NK-92 treated with Interleukin-12 subunit alpha and Interleukin-12 subunit beta, amount 100 ng/mL, for 24 hours (cell line): ENCODE results near the gene MRPL49.
"Not testable (repeated sequence)": the region's sequence is repeated elsewhere in the genome, so short reads cannot be mapped to it uniquely, and the experiment has no call there.

ENCODE experiments used
- DNase-seq: peaks from one replicate; lab custom pipeline; 2025; lab: John Stamatoyannopoulos, UW

Gene MRPL49

DNA sequence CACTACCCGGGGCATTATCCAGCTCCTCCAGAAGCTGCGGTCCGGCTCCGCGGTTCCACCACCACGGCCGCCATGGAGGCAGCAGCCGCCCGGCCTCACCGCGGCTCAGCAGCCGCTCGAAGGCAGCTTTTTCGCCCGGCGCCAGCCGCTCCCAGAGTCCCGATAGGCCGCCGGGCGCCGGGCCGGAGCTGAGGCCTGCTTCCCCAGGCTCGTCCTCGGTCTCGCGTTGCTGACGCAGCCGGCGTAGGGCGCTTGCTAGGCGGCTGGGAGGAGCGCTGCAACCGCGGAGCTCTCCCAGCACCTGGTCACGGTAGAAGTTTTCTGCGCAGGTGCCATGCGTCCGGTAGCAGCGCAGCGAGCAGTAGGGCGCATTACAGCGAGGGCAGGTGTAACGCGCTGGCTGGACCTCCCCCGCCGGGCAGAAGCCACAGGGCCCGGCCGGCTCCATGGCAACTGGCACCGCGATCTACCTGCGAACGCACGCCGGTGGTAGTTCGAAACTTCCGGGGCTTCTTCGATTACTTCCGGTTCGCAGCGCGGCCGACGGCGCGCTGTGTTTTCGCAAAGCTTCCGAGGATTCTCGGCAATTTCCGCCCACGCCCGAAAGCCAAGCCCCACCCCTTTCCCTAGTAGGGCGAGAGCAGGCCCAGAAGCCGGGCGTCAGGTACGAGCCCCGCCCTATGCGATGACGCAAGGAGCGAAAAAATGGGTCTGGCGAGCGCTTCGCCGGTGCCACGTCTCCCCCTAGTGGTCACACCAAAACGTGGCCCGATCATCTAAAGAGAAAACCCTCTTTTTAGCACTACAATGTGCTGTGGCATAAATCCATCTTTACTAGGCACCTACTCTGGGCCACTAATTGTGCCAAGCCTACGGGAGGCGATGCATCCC, 4.7 kb upstream of the MRPL49 start, which contains the start of gene ZNHIT2:
ZNHIT2 (minus strand) TSS at position 496 of the 891 bp plus-strand sequence; CDS start at position 448, 48 bp downstream.
- peak; percentile 99 for DNase-seq

DNA sequence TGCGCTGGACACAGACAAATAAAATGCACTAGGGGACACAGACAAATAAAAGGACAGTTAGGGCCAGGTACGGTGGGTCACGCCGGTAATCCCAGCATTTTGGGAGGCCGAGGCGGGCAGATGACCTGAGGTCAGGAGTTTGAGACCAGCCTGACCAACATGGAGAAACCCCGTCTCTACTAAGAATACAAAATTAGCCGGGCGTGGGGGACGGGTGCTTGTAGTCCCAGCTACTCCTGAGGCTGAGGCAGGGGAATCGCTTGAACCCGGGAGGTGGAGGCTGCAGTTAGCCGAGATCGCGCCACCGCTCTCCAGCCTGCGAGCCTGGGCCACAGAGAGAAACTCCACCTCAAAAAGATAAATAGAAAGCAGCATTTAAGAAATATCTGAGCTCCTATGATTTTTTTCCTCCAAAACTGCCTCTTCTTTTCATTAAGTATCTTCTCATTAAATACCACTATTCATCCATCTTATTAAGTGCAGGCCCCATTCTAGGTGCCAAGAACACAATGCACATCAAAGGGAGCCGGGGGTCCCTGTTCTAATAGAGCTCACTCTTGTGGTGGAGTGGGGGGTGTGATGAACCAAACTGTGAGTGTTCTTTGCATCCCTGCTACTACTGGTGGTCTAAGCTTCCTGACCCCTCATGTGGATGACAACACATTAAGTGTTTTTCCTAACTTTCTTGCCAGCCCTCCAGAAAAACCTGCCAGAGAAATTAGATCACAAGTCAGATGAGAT, 3.9 kb upstream of the MRPL49 start:
- no peak for DNase-seq

DNA sequence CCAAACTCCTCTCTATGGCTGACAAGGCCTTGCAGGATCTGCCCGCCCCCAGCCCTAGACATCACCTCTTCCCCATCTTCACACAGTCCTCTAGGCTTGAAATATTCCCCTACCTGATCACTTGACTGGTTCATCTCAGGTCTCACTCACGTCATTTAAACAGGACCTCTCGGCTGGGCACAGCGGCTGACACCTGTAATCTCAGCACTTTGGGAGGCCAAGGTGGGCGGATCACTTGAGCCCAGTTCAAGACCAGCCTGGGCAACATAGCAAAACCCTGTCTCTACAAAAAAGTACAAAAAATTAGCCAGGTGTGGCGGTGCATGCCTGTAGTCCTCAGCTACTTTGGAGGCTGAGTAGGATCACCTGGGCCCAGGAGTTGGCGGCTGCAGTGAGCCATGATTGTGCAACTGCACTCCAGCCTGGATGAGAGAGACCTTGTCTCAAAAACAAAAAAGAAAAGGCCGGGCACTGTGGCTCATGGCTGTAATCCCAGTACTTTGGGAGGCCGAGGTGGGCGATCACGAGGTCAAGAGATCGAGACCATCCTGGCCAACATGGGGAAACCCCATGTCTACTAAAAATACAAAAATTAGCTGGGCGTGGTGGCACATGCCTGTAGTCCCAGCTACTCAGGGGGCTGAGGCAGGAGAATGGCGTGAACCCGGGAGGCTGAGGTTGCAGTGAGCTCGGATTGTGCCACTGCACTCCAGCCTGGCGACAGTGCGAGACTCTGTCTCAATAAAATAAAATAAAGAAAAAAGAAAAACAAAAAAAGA, 3.0 kb upstream of the MRPL49 start:
- not testable (repeated sequence) for DNase-seq

DNA sequence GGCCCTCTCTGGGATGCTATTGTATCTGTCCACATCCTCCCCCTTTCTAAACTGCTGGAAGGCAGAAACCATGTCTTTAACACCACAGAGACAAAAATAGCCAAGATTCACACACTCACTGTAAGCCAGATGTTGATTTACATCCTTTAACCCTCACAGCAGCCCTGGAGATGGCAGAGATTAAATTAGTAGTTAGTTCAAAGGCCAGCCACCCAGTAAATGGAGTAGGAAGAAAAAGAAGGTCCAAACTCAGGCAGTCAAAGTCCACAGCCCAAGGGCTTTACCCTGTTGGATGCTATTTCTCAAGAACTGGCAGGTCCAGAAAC, 2.5 kb upstream of the MRPL49 start:
- DNase-seq = no peak

DNA sequence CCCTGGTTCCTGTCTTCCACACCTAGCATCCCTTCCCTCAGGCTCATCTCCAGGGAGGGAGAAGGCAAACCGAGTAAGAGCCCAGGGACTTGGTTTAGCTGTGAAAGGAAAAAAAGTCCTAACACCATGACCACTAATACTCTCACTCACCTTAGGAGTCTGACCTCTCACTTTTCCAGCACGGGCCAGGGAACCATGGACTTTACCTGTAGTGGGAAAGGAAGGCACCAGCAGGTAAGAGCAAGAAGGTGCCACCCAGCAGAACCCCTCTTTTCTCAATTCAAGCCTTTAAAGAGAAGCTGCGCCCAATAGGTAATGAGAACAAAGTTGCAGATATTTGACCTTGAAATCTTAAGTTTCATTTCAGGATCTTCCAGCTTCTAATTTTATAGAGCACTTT, 1.3 kb upstream of the MRPL49 start:
- DNase-seq = no peak

DNA sequence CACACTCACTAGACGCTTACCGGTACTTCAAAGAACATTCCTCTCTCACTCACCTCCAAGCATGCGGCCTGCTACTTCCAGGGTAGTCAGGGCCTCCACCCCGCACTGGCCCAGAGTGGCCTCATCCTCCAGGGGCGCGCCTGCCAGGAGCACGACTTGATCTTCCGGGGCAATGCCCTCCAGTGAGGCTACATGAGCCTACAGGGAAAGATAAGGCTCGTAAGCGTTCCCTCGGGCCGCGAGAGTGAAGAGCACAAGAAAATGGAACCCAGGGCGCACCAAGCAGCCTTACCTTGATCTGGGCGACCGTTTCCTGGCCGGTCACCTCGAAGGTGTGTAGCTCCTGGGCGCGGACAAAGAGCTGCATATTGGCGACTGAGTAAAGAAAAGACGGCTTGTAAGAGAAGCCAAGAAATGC, 665 bp upstream of the MRPL49 start:
- no peak for DNase-seq

DNA sequence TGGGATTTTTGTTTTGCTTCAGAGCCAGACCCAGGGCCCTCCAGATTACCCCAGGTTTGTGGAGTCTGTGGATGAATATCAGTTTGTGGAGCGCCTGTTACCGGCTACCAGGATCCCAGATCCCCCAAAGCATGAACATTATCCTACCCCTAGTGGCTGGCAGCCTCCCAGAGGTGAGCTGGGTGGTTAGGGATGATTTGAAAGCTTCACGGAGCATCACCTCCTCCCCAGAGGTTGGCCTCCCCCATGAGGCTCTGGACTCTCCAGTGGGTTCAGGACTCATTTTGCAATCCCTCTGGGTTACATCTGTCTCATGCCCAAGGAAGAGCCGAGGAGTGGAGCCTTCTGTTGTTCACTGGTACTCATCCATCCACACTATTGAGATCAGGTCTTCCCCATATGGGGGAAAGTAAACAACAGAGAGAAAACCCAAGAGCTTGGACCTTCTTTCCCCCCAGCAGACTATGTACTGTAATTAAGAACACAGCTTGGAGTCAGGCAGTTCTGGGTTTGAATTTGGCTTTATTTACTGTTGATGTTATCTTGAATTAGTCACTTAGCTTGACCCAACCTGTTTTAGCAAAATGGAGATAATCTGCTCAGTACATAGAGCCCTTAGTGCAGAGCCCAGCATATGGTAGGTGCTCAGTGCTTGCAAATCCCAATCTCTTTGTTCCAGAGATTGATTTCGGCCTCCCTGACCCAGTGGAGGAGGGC, 2.5 kb downstream of the MRPL49 start:
- DNase-seq = no peak

DNA sequence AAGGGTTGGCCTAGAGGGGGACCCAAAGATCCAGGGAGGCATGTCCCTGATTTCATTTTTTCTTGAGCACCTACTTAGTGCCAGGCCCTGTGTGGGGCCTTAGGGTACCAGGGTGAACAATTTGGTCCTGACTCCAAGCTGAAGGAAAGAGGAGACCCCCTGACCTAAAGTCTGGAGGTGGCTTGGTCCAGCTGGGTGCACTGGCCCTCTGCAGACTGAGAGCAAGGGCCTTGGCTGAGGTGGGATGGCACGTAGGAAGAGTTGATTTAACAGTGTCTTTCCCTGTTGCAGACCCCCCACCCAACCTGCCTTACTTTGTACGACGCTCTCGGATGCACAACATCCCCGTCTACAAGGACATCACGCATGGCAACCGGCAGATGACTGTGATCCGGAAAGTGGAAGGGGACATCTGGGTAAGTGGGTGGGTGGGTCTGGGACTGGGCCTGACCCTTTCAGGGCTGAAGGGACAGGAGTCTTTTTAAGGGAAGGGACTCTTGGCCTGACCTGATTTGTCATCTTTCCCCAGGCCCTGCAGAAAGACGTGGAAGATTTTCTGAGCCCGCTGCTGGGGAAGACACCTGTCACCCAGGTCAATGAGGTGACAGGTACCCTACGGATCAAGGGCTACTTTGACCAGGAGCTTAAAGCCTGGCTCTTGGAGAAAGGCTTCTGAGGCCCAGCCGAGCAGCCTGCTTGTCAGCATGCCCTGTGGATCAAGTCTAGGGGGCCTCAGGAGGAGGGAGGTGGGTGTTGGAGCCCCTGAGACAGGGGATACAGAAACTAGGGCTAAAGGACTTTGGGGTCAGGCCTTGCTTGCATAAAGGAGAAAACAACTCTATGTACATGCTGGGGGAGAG, 3.3 kb downstream of the MRPL49 start:
- DNase-seq = no peak

DNA sequence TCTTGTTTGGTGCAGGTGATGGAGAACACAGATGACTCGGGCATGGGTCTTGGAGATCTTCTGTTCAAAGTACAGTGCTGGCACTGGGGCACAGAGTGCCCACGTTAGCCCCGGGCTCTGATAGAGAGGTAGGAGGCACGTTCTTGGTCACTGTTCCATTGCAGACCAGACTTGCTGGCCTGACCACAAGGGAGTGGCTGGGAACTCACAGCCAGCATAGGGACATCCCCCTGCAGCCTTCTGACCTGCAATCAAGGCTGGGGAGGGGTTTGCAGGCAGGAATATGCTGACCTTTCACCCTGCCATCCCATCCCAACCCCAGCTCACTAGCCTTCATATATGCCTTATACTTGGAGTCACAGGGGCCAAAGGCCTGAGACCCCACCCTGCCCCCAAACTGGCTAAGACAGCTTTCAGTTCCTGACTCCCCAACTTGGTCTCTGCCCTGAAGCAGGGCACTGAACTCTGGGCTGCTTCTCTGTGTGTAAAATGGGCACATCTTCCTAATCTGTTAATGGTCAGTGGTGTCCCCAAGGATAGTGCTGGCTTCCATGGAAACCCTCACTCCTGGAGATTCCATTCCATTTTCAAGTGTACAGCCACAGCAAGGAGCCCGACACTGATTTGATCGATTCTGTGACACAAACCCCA, 4.6 kb downstream of the MRPL49 start:
- DNase-seq = no peak

DNA sequence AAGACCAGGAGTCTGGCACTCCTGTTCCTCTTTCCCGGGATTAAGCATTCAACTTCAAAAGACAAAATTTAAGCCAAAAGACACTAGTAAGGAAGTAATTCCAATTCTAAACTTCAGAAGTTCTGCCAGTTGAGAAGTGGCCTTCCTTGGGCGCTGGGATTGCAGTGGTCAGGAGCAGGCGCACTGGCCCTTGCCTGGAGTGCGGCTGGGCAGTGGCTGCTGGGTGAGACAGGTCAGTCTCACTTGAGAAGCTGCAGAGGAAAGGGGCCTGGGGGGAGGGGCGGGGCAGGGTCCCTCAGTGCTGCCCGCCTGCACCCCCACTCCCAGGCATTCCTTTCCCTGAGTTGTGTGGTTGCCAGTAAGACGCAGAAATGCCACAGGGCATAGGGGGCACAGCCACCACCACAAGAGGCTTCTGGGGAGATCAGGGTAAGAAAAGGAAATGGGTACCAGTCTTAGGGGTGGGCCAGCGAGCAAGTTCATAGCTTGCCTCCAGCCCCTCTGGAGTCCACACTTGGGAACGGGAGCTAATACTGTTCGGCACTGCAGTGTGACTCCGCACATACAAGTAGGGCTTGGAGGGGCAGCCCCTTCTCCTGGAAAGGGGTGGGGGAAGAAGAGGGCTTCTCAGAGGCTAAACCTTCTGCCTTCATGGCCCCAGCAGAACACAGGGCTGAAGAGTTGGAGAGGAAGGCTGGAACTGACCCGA, 5.5 kb downstream of the MRPL49 start:
- DNase-seq = no peak

DNA sequence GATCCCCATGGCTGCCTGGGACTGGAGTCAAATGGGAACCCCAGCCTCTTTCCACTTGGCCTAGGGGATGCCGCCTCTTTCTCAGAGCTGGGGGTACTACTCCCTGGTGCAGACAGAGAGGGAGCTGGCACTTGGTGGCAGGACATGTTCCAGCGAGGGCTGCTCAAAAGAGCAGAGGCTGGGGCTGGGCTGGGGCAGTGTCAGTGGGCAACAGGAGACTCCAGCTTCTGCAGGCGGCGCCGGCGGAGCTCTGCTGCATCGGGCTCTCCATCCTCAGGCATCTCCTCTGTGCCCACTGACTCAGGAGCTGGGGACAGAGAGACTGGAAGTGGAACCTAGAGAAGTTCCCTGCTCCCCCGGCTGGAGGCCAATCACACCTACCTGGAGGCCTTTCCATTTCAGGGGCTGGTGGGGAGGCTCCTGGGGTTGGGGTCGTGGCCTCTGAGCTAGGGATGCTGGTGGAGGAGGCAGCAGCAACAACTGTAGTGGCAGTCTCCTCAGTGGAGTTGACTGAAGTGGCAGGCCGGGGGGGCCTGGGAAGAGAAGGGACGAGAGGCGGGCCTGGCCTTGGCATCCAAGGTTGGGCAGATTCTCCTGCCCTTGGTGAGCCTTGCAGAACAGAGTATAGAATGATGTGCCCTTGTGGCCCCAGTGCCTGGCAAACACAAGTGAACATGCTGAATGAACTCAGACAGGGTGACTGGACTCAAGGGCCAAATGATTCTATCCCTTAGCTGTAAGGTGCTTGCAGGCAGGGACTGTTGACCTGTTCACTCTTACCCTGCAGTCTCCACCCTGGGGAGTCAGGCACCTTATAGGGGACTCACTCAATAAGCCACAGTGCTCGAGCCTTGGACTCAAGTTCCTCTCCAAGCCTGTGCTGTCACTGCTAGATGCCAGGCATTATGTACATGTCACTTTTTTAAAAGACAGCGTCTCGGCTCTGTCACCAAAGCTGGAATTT, 6.3 kb downstream of the MRPL49 start:
- no peak for DNase-seq

DNA sequence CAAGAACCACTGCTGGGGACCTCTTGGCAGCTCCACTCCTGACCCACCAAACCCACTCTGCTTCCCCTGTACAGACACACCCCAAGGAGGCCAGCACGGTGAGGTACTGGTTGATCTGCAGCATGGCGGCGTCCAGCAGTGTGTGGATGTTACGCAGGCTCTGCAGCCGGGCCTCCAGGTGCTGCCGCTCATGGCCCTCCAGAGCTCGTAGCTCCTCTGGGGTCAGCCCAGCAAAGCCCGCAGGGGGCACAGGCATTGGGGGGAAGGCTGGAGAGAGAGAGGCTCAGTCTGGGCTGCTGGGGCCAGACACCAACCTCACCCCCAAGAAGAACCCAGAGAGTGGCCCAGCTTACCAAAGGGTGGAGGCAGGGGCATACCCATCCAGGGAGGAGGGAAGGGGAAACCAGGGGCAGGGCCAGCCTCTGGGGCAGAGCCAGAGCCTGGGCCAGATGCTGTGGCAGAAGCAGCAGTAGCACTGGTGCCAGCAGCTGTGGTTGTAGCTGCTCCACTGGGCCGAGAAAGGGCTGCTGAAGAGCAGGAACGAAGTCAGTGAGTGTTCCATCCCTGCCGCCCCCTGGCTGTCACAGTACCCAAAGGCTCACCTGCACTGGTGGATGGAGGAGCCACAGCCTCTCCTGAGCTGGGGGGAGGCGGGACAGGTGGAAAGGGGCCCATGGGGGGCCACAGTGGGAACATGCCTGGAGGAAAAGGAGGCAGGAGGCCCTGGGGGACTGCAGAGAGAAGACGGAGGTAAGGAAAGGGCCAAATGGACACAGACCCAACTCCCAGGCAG, 7.7 kb downstream of the MRPL49 start:
- DNase-seq = no peak

DNA sequence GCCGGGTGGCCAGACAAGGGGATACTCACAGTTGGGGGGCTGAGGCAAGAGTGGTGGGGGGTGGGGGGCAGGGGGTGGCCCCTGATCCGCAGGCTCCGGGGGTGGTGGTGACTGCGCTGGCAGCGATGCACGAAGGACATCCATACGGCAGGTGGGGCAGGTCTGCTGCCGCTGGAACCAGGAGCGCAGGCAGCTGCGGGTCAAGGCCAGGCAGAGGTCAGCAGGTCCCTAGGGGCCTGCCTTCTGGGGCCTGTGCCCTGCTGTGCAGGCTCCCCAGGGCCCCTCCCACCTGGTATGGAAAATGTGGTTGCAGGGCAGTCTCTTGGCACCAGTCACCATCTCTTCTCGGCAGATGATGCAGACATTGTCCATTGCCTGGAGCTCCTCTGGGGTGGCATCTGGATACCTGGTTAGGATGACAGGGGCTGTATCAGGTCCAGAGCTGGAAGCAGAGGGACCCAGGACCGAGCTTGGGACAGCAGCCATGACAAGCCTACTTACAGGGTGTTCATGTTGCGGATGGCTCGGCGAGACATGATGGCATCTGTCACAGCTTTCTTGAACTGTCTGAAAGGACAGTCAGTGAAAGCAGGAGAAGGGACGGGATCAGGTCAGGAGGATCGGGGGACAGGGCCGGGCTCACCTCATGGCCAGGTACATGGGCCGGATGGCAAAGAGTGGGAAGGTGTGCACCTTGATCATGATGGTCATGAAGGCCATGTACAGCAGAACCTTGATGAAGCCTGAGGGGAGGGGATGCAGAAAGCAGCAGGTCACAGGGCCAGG, 8.7 kb downstream of the MRPL49 start:
- no peak for DNase-seq

DNA sequence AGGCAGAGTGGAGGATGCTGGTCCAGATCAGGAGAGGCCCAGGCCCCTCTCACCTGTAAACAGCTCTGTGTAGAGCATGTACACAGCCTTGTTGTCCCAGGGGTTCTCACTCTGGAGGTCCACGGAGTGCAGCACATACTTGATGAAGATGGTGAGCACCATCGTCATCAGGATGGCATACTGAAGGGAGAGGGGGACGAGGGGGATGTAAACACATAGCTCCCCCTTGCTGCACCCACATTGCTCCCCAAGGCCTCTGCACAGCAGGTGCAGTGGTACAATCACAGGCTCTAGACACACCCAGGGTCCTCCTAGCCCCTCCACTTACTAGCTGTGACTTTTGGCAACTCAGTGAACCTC, 9.3 kb downstream of the MRPL49 start:
- DNase-seq = no peak

DNA sequence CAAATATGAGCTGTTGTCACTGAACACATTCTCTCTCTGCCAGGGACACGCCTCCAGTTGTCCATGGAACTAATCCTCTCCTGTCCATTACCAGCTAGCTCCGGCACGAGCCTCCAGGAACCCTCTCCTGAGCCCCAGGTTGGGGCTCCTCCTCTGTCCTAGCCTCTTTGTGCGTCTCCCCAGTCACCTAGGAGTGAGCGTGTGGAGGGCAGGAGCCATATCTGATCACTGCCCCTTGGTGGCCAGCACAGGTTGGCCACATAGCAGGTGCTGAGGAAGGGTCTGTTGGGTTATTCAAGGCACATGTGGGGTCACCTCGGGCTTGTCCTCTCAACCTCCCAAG, 9.7 kb downstream of the MRPL49 start:
- DNase-seq = no peak

DNA sequence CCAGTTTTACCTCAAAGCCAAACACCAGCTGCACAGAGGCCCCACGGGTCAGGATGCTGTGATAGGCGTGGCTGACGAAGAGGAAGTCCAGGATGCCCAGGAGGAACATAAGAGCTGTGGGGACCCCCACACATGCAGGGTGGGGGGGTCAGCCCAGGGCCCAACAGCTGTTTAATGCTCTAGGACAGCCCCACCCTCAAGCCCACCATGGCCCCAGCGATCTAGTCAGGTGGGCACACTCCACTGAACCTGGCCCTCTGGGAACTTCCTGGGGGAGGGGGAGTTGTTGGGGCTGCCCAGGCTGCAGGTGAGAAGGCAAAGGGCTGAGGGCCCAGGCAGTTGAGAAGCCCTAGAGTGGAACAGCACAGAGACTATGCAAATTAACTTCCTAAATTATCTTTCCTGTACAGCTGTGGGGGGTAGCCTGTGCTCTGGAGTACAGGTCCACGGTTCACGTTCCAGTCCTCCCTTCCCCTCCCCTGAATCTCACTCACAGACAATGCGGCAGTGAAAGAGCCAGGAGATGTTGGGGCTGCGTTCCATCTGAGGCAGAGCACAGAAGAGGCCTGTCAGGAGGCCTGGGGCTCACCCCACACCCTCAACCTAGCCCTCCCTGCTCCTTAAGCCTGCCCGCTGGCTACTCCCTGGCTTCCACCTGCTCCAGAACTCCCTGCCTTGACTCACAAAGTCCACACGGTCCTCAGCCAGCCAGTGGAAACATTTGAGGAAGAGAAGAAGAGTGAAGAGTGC, 10.3 kb downstream of the MRPL49 start:
- DNase-seq = no peak
